ENCODE results near the gene EPHA8. TPM values are rescaled to one million over a fixed set of nuclear protein-coding genes. Genes with fewer than 3 reads are reported as not detected.

EPHA8 gene
- total RNA-seq, 1 donor from 2014 or later, result 0.48 TPM

DNA sequence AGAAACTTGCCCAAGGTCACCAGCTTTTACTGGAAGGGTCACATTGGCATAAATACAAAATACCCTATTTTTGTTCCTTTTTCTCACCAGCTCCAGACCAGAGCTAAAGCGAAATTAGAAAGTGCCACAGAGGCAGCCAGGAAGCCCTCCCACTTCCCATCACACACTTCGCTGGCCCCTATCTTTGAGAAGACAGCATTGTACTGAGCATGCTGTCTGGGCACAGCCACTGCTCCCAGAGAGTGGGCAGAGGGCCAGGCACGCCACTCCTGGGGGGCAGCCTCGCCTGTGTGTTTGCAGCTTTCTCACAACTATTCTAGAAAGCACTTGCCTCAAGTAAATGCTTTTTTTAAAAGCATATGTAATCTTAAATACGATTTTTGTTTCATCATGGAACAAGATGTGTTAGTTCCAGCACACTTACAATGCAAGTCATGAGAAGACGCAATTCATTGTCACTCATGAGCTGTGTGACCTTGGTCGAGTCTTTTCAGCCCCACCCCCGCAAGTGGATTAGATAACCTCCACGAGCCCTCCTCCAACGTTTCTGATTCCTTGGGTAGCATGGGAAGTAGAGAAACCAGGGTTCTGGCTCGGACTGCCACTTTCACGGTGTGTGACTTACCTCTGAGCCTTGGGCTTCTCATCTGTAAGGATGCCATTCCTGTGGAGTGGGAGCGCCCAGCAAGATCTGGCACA lies 25.7 kb upstream of the EPHA8 start:
- no peak for ATAC-seq

- no peak for ATAC-seq
Measured at GRCh38 chr1:22539510-22540118, 23.7 kb upstream of the EPHA8 start.

GRCh38 chr1:22540337-22540736 lies 23.0 kb upstream of the EPHA8 start:
- no peak for ATAC-seq

DNA sequence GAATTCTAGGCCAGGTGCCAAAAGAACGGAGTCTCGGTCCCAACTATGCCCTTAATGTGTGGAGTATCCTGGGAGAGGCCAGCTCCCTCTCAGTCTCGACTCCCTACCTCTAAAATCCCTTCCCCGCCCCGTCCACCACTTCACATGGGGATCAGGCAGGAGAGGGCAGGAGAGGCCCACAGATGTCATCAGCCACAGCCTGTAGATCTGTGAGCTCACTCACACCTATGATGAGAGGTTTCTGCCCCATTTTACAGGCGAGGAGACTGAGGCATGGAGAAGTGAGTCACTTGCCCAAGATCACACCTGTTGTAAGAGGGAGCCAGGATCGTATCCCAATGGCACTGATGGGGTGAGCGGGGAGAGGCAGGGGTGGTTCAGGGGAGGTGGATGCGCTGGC lies 20.4 kb upstream of the EPHA8 start:
- no peak for ATAC-seq

DNA sequence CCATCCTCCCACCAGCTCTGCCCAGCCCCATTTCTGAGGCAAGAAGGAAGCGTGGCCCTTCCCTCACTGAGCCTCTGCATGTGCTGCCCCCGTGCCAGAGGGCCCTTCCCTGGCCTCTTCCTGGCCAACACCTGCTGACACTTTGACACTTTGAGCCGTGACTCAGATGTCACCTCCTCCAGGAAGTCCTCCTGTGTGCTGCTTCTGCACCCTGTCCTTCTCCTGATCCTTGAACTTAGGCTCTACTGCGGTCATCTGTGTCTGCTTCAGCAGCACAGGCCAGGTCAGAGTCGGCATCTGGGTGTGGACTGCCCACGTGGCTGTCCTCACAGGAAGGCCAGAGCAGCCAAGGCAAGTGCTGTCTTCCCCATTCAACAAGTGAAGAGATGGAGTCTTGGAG lies 19.6 kb upstream of the EPHA8 start:
- ATAC-seq, result no peak

- ATAC-seq, result no peak
Measured at GRCh38 chr1:22544606-22545005, 18.7 kb upstream of the EPHA8 start.

- no peak for ATAC-seq
Measured at GRCh38 chr1:22545141-22545540, 18.1 kb upstream of the EPHA8 start.

DNA sequence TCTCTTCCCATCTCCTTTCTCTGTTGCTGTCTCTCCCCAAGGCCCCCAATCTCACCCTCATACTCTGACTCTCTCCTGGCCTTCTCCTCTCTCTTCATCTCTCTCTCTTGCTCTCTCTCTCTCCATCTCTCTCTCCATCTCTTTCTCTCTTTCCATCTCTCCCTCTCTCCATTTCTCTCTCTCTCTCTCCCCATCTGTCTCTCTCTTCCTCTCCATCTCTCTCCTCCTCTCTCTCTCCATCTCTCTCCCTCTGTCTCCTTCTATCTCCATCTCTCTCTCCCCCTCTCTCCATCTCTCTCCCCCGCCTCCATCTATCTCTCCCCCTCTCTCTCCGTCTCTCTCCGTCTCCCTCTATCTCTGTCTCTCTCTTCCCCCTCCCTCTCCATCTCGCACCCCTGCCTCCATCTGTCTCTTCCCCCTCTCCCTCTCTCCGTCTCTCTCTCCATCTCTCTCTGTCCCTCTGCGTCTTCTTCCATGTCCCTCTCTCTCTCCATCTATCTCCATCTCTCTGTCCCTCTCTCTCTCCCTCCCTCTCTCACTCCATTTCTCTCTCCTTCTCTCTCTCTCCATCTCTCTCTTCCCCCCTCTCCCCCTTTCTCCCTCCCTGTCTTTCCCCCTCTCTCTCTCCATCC lies 16.0 kb upstream of the EPHA8 start:
- no peak for ATAC-seq

DNA sequence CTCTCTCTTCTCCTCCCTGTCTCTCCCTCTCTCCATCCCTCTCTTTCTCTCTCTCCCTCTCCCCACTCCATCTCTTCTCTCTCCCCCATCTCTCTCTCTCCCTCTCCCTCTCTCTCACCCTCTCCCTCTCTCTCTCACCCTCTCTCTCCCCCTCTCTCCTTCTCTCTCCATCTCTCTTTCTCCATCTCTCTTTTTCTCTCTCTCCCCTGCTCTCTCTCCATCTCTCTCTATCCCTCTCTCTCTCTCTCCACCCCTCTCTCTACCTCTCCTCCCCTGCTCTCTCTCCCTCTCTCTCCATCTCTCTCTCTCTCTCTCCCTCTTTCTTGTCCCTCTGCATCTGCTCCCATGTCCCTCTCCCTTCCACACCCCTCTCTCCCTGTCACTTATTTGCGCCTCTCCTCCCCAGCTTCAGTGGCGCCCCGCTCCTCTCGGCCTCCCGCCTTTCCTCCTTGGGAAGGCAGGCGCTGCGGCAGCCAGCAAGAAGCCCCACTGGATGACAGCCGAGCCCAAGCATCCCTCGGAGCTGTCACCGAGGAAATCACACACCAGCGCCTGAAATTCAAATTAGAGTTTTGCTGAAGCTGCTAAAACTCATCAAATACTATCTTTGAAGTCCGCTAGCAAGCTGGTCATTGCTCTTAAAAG lies 15.3 kb upstream of the EPHA8 start:
- no peak for ATAC-seq

DNA sequence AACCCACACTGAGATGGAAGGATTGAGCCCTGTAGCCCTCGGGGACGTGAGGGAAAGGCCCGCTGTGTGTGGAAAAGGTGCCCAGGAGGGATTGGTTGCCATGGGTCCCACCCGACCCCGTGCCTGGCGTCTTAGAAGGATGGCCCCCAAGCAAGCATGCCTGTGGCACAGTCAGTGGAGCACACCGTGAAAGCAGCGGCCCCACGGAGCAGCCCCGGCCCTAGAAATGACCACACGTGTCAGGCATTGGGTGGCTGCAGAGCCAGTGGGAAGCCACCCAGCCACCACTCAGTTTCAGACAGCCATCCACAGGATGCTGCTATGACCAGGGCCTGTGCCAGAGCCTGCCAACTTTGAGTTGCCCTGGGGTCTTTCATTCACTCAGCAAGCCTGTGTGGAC lies 13.3 kb upstream of the EPHA8 start:
- no peak for ATAC-seq

DNA sequence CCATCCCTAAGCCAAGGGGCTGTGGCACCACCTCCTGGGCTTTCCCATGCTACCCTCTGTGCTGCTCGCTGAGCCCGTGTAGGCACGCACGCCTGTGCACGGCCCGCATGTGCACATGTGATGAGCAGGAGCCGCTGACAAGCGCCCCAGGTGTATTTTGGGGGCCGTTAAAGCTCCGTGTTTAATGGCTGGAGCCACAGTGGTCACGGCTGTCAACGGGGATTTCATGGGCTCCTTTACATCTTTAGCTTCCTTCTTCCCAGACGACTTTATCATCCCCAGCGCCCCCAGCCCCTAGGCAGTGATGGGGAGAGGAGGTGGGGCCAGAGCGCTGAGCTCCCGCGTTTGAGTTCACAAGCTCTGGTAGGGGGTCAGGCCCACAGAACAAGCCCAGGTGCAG lies 11.7 kb upstream of the EPHA8 start:
- ATAC-seq, result no peak

DNA sequence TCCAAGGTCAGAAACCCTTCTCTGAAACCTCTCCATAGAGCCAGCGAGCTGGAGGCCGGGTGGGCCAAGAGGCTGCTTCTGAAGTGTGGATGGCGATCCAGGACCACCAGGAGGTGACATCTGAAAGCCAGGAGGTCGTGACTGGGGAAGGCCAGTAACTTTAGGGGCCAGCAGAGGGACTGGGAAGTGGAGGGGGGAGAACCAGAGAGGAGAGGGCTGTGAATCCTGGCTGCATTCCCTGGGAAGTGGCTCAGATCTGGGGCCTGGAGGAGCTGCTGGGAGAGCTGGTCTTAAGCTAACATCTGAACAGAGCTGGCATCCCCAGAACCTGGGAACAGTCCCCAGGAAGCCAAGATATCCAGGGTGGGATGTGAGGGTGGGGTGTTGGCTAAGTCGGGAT lies 11.3 kb upstream of the EPHA8 start:
- ATAC-seq, result no peak

DNA sequence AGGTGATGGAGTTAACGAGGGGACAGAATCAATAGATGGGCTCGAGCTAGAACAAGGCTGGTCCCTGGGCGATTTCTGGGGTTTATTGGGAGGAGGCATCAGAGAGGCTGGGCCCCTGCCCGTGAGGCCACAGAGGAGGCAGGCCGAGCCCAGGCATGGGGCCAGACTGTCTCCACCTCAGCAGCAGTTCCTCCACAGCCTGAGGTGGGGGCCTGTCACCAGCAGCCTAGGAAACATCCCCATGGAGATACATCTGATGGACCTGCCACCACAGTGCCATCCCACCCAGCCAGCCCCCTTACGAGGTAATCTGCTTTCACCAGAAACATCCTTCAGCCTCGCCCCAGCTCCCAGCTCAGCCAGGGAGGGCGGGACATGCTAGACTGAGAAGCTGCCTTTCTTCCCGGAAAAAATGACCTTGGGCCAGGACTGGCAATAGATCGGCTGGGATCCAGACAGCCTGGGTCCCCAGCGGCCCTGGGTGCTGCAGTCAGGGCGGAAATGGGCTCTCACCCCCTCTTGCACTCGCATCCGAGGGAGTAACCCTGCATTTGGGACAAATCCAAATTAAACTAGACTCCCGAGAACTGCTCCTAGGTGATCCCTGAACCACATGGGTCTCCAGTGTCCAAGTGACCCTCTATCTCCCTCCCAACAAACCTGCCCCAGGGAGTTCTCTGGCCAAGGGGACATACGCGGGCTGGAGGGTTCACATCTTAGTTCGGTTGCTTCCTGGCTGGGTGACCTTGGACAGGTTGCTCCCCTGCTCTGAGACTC lies 10.0 kb upstream of the EPHA8 start:
- ATAC-seq, result no peak

GRCh38 chr1:22553991-22554522 lies 9.2 kb upstream of the EPHA8 start:
- no peak for ATAC-seq

GRCh38 chr1:22555371-22555656 lies 8.0 kb upstream of the EPHA8 start:
- no peak for ATAC-seq

GRCh38 chr1:22556391-22557104 lies 6.7 kb upstream of the EPHA8 start:
- peak; percentile 34 for ATAC-seq

DNA sequence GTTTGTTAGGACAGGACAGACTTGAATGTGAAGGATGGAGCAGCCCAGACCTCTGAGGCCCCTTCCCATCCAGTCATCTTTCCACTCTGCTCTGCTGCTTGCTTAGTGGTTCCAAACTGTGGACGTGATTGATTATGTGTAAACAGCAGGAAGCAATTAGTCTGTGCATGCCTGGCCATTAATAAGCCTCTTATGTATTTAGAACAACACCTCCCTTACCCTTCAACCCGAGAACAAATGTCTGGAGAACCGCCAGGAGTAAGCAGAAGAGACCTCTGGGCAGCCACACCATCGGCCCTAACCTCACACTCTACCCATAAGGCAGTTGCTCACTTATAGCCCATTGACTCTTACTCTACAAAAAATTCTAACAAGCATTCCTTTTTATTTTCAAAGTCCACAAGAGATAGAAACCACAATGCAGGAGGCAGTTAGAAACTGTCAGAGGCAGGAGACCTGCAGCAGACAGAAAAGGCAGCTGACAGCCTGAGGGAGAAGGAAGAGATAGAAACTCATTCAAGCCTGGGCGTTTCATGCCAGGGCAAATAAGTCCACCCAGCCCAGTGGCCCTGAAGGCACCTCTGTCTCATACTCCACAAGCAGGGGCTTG lies 5.8 kb upstream of the EPHA8 start:
- peak; percentile 66 for ATAC-seq

GRCh38 chr1:22563671-22564602 lies 648 bp downstream of the EPHA8 start:
- ATAC-seq, result no peak

GRCh38 chr1:22566161-22566560 lies 2.9 kb downstream of the EPHA8 start:
- ATAC-seq, result no peak

- ATAC-seq, result no peak
Measured at GRCh38 chr1:22567197-22567596, 3.9 kb downstream of the EPHA8 start.

GRCh38 chr1:22567994-22568393 lies 4.7 kb downstream of the EPHA8 start:
- no peak for ATAC-seq

Measured in esophagus mucosa (tissue), 1 donor.